ENCODE measurements around the gene ADGRE2.

- TF ChIP-seq CTCF (IDR thresholded peaks at IDR 0.05) (no peak), POLR2A (IDR thresholded peaks at IDR 0.05) (no peak)
Measured at GRCh38 chr19:14772467-14772866, 5.9 kb downstream of the ADGRE2 start.
